Right cardiac atrium (tissue), 5 donors: ENCODE data around the gene ATP2B3. TPM values are rescaled to one million over a fixed set of nuclear protein-coding genes. Genes with fewer than 3 reads are reported as not detected.

ENCODE experiments used
- ATAC-seq, 2 donors: fragments of 200-7000 bp; cut with Tn5 transposase; one replicate each; pipeline versions ENCODE4 v1.8.0 to v1.9.1; 2020; ENCODE audit warnings: moderate library complexity in 2 of 2, mild to moderate bottlenecking in 1 of 2
- DNase-seq, 3 donors: peaks; one replicate each; pipeline ENCODE4 v3.0.0-alpha.2; 2020
- H3K27ac ChIP-seq: one replicate; pipeline ENCODE4 v1.5.1; 2013; ENCODE audit warnings: mild to moderate bottlenecking, low read length, control low read depth, moderate library complexity
- H3K27me3 ChIP-seq: one replicate; pipeline ENCODE4 v1.6.1; 2013; ENCODE audit not compliant: control insufficient read depth, insufficient read depth
- H3K4me1 ChIP-seq: one replicate; pipeline ENCODE4 v1.6.1; 2013; ENCODE audit warnings: low read length; ENCODE audit not compliant: control insufficient read depth, insufficient read depth
- H3K4me3 ChIP-seq: one replicate; pipeline ENCODE4 v1.5.1; 2013; ENCODE audit warnings: low read length, control low read depth
- H3K9me3 ChIP-seq: one replicate; pipeline ENCODE4 v1.6.1; 2013; ENCODE audit warnings: low read length; ENCODE audit not compliant: control insufficient read depth
- WGBS: extraction: QIAGEN DNeasy Blood & Tissue Kit; methylation state at CpG from one replicate; pipeline ENCODE4 v1.1.7; 2013; 5-methylcytosine and 5-hydroxymethylcytosine counted together
- intact Hi-C, 4 donors: fragments of 100-400 bp; cut with DNase I; formaldehyde crosslinking; loops; one replicate each; pipeline versions ENCODE4 v1.11.0 to v1.14.0; 2022 to 2023
- polyA plus RNA-seq: library from polyadenylated mRNA; stranded (reverse); fragments of 200-250 nt; gene quantifications from one replicate; pipeline ENCODE4 v1.2.3, GENCODE V29; 2013
- total RNA-seq, 4 donors: library from RNA; stranded (reverse); fragmentation: NEBNext Ultra II Directional; extraction: Animal tissue kit (Norgen Biotek cat#: 25700); gene quantifications; one replicate each; pipeline ENCODE4 v1.2.1, GENCODE V29; 2021
- donor health status: healthy with polysubstance abuse.
- donor health status: DM: no; HTN: yes; CAD: no.
- donor health status: DM: no; HTN: no; CAD: no.
- donor health status: DM: no; HTN: yes; CAD: no; lungs with severe emphysema.
- donor health status: DM: yes; HTN: yes; CAD: no.

Gene ATP2B3
- total and polyA plus RNA-seq, 5 donors, result under 0.01 TPM; not detected in 4

DNA sequence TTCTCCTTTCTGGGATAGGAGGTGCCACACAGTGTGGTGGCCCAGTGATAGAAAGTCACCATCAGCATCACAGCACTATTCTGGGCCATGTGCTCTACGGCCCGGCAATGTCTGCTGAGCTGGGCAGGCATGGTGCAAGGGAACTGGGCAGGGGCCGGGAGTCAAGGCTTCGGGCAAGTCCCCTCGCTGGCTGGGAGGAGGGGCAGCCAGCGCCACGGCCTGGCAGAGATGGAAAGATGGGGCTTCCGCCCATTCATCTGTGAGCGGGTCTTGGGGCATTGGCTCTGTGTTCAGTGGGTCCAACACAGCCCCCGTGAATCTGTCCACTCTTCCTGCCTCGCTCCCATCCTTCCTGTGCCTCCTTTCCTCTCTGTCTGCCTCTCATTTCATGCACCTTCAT is 7.1 kb upstream of the ATP2B3 start:
- DNase-seq (no peak), ATAC-seq (peak in 1 of 2 donors; percentile 7)
- H3K4me1 ChIP-seq, result no peaks in the 10 kb centered on the region
- H3K9me3 ChIP-seq, result no peaks in the 10 kb centered on the region
- H3K27ac ChIP-seq, result no peak overlapping the region
- H3K4me3 ChIP-seq, result no peak overlapping the region
- WGBS, result 56% methylated on average over 11 of the region's 11 CpGs
- no peaks in the 10 kb centered on the region for H3K27me3 ChIP-seq
- intact Hi-C loops, result no loop called here

DNA sequence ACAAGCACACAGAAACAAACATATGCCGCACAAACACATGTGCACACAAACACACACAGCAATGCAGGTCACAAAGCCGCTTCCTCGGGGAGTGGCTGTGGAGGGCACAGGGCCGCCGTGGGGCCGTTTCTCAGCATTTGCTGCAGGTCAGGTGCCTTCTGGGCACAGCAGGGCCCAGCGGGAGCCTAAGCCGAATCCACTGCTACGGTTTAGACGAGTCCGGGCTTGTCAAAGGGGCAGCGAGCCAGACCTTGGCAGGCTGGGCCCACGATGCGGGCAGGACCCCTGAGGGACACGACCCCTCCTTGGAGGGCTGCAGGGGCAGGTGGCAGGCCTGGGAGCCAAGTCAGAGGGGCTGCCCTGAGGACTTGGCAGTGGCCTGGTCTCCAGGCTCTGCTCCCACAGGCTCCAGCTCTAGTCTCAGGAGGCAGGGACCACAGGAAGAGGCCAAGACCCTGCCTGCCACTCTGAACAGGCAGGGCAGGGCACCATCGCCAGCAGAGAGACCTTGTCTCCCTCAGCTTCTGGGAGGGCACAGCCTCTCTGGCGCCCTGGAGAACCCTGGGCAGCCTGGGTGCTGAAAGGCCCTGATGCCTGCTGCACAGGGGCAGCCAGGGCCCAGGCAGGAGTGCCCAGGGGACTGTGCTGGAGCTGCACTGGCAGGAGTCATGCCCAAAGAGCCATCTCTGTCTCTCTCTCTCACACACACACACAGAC is 5.5 kb upstream of the ATP2B3 start:
- intact Hi-C loops, result no loop called here
- ATAC-seq, result no peak
- H3K27ac ChIP-seq, result no peak overlapping the region
- H3K27me3 ChIP-seq, result no peaks in the 10 kb centered on the region
- no peak overlapping the region for H3K4me3 ChIP-seq
- no peaks in the 10 kb centered on the region for H3K4me1 ChIP-seq
- 53% methylated on average over 17 of the region's 17 CpGs for WGBS
- H3K9me3 ChIP-seq, result no peaks in the 10 kb centered on the region
- DNase-seq, result no peak

DNA sequence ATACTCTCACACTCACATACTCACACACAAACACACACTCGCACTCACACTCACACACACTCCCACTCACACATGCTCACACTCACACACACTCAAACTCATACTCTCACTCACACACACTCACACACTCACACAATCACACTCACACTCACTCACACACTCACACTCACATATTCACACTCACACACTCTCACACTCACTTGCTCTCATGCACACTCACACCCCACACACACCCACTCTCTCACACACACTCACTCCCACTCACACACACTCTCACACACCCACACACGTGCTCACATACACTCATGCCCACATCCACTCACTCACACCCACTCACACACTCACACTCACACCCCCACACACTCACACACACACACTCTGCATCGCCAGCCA is 4.9 kb upstream of the ATP2B3 start:
- Histone ChIP-seq H3K9me3 (no peaks in the 10 kb centered on the region), H3K4me3 (no peak overlapping the region), H3K27me3 (no peaks in the 10 kb centered on the region), H3K4me1 (no peaks in the 10 kb centered on the region), H3K27ac (no peak overlapping the region)
- ATAC-seq (no peak), DNase-seq (no peak)
- 56% methylated on average over 3 of the region's 3 CpGs for WGBS
- intact Hi-C loops, result no loop called here

DNA sequence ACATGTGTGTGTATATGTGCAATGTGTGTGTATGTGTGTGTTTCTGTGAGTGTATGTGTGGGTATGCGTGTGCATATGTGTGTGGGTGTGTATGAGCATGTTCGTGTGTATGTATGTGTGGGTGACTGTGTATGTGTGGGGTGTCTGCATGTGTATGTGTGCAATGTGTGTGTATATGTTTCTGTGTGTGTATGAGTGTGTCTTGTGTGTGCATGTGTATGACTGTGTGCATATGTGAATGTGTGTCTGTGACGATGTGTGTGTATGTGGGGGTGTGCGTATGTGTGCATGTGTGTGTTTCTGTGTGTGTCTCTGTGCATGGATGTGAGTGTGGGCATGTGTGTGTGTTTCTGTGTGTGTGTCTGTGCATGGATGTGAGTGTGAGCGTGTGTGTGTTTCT is 4.2 kb upstream of the ATP2B3 start:
- no peak for DNase-seq
- no peak for ATAC-seq
- no peaks in the 10 kb centered on the region for H3K9me3 ChIP-seq
- no peak overlapping the region for H3K27ac ChIP-seq
- no peak overlapping the region for H3K4me3 ChIP-seq
- no peaks in the 10 kb centered on the region for H3K4me1 ChIP-seq
- 74% methylated on average over 5 of the region's 5 CpGs for WGBS
- intact Hi-C loops, result no loop called here
- H3K27me3 ChIP-seq, result no peaks in the 10 kb centered on the region

DNA sequence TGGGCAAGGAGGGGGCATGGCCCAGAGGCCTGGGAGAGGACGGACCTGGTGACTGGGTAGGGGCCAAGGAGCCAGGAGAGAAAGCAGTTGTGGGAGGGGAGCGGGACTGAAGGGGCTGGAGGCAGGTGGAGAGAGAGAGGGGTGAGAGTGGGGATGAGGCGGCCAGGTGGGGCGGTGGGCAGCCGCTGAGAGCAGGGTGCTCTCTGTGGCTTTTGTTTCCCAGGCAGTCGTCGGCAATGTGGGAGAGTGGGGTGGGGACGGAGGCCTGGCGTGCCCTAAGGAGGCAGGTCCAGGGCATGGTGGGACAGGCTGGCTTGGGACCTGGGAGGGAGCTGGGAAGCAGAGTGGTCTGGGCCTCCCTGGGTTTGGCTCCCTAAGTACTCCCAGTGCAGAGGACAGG is 3.2 kb upstream of the ATP2B3 start:
- Histone ChIP-seq H3K27me3 (no peaks in the 10 kb centered on the region), H3K4me1 (no peaks in the 10 kb centered on the region), H3K4me3 (no peak overlapping the region), H3K9me3 (no peaks in the 10 kb centered on the region), H3K27ac (no peak overlapping the region)
- ATAC-seq (no peak), DNase-seq (no peak)
- WGBS, result 75% methylated on average over 9 of the region's 9 CpGs
- intact Hi-C loops, result no loop called here

DNA sequence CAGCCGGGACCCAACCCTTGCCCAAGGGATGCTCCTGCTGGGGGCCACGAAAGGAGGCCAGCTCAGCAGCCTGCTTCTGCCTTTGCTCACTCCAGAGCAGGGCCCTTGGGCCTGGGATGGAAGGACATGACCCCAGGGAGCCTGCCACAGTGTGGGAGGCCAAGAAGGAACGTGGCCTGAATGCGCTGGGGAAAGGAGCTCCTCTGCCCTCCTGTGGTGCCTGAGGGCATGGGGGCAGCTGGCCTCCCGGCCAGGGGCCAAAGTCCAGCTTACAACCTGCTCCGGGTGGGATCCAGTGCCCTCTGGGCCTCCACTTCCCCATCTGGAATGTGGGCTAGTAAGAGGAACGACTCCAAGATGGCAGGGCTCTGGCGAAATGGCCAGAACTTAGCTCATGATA is 2.0 kb upstream of the ATP2B3 start:
- no peak overlapping the region for H3K27ac ChIP-seq
- intact Hi-C loops, result no loop called here
- no peaks in the 10 kb centered on the region for H3K4me1 ChIP-seq
- H3K9me3 ChIP-seq, result no peaks in the 10 kb centered on the region
- DNase-seq (no peak), ATAC-seq (no peak)
- 55% methylated on average over 8 of the region's 8 CpGs for WGBS
- no peak overlapping the region for H3K4me3 ChIP-seq
- H3K27me3 ChIP-seq, result no peaks in the 10 kb centered on the region

DNA sequence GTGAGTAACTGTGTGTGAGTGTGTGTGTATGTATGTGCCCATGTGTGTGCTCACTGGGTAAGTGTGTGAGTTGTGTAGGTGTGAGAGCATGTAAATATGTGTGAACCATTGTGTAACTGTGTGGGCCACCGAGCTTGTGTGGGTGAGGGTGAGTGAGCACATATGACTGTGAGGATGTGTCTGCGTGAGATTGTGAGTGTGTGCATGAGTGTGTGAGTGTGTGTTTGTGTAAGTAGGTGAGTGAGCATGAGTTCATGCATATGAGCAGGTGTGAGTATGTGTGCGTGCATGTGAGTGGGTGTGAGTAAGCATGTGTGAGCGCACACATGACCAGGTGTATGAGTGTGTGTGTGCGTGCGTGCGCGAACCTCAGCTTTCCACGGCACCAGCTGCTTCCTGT is 1.4 kb upstream of the ATP2B3 start:
- WGBS, result 61% methylated on average over 9 of the region's 9 CpGs
- Histone ChIP-seq H3K27ac (no peak overlapping the region), H3K9me3 (no peaks in the 10 kb centered on the region), H3K4me3 (no peak overlapping the region), H3K27me3 (no peaks in the 10 kb centered on the region), H3K4me1 (no peaks in the 10 kb centered on the region)
- ATAC-seq (no peak), DNase-seq (no peak)
- intact Hi-C loops, result no loop called here

DNA sequence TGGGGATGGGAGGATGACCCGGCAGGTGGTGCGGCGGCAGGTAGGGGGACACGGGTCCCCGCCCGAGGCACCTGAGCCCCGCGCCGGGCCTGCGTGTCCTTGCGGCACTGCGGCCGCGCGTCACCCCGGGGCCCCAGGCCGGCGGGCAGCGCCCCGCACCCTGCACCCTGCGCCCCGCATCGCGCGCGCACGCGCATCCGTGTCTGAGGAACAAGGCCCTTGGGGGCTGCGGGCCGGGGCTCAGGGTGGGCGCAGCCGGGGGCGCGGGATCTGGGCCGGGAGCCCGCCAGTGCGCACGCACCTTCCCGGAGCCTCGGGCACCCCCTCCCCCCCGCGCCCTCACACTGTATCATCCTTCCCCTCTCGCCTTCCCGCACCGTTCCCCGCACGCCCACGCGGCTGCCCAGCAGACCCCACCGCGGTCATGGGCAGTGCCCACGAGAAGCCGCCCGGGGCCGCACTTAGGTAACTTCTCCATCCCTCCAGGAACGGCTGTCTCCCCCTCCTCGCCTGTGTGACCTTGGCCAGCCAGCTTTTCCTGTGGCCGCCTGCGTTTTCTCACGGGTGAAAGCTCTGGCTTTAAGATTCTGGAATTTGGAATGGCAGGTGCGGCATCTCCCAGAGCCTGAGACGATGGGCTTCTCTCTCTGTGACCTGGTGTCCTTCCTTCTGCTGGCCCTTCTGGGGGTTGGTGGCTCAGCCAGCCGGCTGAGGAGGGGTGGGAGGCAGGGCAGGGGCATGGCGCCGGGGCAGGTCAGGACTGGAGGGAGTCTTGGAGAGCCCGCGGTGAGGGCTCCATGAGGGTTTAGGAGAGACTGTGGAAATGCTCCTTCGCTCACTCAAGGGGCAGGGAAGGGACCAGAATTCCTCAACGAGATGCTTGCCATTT is 748 bp downstream of the ATP2B3 start:
- intact Hi-C loops, result no loop called here
- no peaks in the 10 kb centered on the region for H3K27me3 ChIP-seq
- H3K27ac ChIP-seq, result no peak overlapping the region
- DNase-seq, result no peak
- H3K4me3 ChIP-seq, result no peak overlapping the region
- no peaks in the 10 kb centered on the region for H3K9me3 ChIP-seq
- 5% methylated on average over 56 of the region's 70 CpGs for WGBS
- ATAC-seq, result no peak
- no peaks in the 10 kb centered on the region for H3K4me1 ChIP-seq

DNA sequence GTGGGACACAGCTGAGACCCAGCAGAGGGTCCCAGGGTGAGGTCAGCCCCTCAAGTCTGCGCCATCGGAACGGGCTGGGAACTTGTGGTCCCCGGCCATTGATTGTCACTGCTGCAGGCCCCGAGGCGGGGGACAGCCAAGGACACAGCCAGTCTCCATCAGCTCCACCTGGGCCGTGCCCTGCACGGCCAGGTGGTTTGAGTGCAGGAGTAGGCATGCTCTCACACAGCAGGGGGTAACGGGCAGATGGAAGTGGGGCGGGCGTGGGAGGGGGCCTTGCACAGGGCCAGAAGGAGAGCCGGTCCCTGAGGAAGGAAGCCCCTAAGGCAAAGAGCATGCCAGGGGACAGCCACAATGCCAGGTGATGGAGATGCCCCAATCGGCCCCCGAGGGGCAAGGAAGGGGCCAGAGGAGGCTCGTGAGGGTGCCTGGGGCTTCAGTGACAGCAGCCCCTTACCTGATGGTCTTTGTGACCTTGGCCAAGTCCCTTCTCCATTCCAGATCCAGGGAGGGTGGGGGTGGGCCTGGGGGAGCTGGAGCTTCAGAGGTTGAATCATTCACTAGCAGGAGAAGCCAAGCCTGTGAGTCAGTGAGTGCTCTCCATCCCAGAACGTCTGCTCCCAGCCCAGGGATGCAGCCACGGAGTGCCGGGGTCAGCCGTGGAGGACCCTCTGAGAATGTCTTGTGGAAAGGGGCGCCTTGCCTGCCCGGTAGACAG is 2.3 kb downstream of the ATP2B3 start:
- Histone ChIP-seq H3K27me3 (no peaks in the 10 kb centered on the region), H3K4me3 (no peak overlapping the region), H3K4me1 (no peaks in the 10 kb centered on the region), H3K27ac (no peak overlapping the region), H3K9me3 (no peaks in the 10 kb centered on the region)
- ATAC-seq (no peak), DNase-seq (no peak)
- 65% methylated on average over 21 of the region's 21 CpGs for WGBS
- intact Hi-C loops, result no loop called here

DNA sequence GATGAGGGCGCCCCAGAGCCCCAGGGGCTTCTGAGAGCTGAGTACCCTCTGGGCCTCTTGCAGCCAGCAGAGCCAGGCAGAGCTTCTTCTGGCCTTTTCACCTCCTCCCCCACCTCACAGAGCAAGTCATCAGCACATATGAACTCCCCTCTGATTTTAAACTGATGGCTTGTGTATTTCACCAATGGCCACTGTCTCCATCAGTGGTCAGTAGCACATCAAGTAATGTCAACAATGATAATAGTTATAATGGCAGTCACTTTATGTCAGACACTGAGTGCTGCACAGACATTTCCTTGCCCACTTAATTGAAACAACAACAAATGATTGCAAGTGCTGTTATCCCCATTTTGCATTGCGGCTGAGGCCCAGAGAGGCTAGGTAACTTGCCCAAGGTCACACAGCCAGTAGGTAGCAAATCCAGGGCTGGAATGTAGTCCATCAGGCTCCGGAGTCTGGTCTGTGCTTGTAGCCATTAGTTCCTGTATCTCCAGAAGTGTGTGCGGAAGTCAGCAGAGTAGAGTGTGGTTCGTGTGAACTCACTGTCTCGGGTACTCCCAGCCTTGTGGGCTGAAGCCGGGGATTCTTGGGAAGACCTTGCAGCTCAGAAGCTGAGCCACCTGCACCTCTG is 3.0 kb downstream of the ATP2B3 start:
- ATAC-seq, result no peak
- intact Hi-C loops, result no loop called here
- no peak for DNase-seq
- 67% methylated on average over 7 of the region's 7 CpGs for WGBS
- Histone ChIP-seq H3K27me3 (no peaks in the 10 kb centered on the region), H3K4me1 (no peaks in the 10 kb centered on the region), H3K9me3 (no peaks in the 10 kb centered on the region), H3K4me3 (no peak overlapping the region), H3K27ac (no peak overlapping the region)

DNA sequence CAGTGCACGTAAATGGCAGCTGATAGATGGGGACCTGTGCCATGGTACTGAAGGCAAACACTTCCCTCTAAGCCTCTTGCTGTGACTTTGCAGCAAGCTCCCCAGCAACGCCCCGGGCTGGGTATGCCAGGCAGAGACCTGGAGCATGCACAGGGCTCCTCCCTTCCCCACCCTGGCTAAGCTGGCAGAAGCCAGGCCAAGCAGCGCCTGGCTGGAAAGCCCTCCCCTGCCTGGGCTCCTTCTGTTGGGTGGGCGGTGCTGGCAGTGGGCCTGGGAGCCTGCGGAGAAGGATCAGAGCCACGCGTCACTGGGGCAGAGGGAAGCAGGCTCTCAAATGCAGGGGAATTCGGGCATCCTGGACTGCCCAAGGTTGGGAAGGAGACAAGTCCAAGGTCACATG is 3.6 kb downstream of the ATP2B3 start:
- WGBS, result 35% methylated on average over 9 of the region's 9 CpGs
- Histone ChIP-seq H3K27me3 (no peaks in the 10 kb centered on the region), H3K4me3 (no peak overlapping the region), H3K27ac (no peak overlapping the region), H3K9me3 (no peaks in the 10 kb centered on the region), H3K4me1 (no peaks in the 10 kb centered on the region)
- intact Hi-C loops, result no loop called here
- DNase-seq (no peak), ATAC-seq (peak in 1 of 2 donors; percentile 19)
